NCI-H187 (cell line): ENCODE data around the gene TAAR8.
"Not testable (repeated sequence)": the region's sequence is repeated elsewhere in the genome, so short reads cannot be mapped to it uniquely, and the experiment has no call there.

ENCODE experiments used
- DNase-seq, 2 experiments: peaks; one replicate each; lab custom pipeline; 2025; lab: John Stamatoyannopoulos, UW

Gene TAAR8

GRCh38 chr6:132548746-132549463, 3.6 kb upstream of the TAAR8 start:
- no peak for DNase-seq

GRCh38 chr6:132551214-132551613, 1.3 kb upstream of the TAAR8 start:
- no peak for DNase-seq

GRCh38 chr6:132560087-132560486, 7.6 kb downstream of the TAAR8 start:
- DNase-seq = not testable (repeated sequence)

GRCh38 chr6:132566404-132566803, 13.9 kb downstream of the TAAR8 start:
- no peak for DNase-seq

- no peak for DNase-seq
These were observed 15.1 kb downstream of the TAAR8 start for GRCh38 chr6:132567566-132567965.

GRCh38 chr6:132568611-132569010, 16.1 kb downstream of the TAAR8 start:
- DNase-seq = no peak

- no peak for DNase-seq
These were observed 16.7 kb downstream of the TAAR8 start for GRCh38 chr6:132569170-132569569.

- no peak for DNase-seq
These were observed 17.8 kb downstream of the TAAR8 start, which contains the start of gene TAAR6 for GRCh38 chr6:132570221-132570777. Gene TAAR6 (plus strand): TSS chr6:132570322. CDS start chr6:132570322, 0 bp downstream.

GRCh38 chr6:132571774-132572173, 19.3 kb downstream of the TAAR8 start:
- DNase-seq = no peak

- DNase-seq = no peak
These were observed 32.2 kb downstream of the TAAR8 start for GRCh38 chr6:132584698-132585097.

GRCh38 chr6:132587424-132587823, 35.0 kb downstream of the TAAR8 start:
- no peak for DNase-seq

- no peak for DNase-seq
These were observed 37.0 kb downstream of the TAAR8 start, which contains the start of gene TAAR5 for GRCh38 chr6:132589454-132589853. Gene TAAR5 (minus strand): TSS chr6:132589741. CDS start chr6:132589686, 55 bp downstream.

- no peak for DNase-seq
These were observed 37.9 kb downstream of the TAAR8 start for GRCh38 chr6:132590362-132590761.

- no peak for DNase-seq
These were observed 40.4 kb downstream of the TAAR8 start for GRCh38 chr6:132592855-132593254.

GRCh38 chr6:132596201-132596600, 43.7 kb downstream of the TAAR8 start:
- DNase-seq = no peak

GRCh38 chr6:132598473-132598872, 46.0 kb downstream of the TAAR8 start:
- no peak for DNase-seq

GRCh38 chr6:132600900-132601299, 48.4 kb downstream of the TAAR8 start:
- not testable (repeated sequence) for DNase-seq
